Ascending aorta (tissue), 2 donors: Measurements from ENCODE around the gene SAG. TPM values are rescaled to one million over a fixed set of nuclear protein-coding genes. Genes with fewer than 3 reads are reported as not detected.

Experiments
- DNase-seq, 2 donors: peaks; one replicate each; pipeline ENCODE4 v3.0.0-alpha.2; 2019; ENCODE audit warnings: low spot score in 2 of 2
- H3K27ac ChIP-seq, 2 donors: fragments of 200-600 bp; sonication (generic); one replicate each; pipeline ENCODE4 v1.5.1; 2016 to 2017; ENCODE audit warnings: mild to moderate bottlenecking in 1 of 2
- H3K27me3 ChIP-seq: fragments of 200-600 bp; sonication (generic); one replicate; pipeline ENCODE4 v1.5.1; 2017
- H3K36me3 ChIP-seq, 2 donors: fragments of 200-600 bp; sonication (generic); one replicate each; pipeline ENCODE4 v1.5.1; 2016
- H3K4me1 ChIP-seq, 2 donors: fragments of 200-600 bp; sonication (generic); one replicate each; pipeline ENCODE4 v1.5.1; 2016 to 2017; ENCODE audit warnings: mild to moderate bottlenecking in 1 of 2
- H3K4me3 ChIP-seq, 2 donors: fragments of 200-600 bp; sonication (generic); one replicate each; pipeline ENCODE4 v1.5.1; 2016 to 2017; ENCODE audit warnings: mild to moderate bottlenecking in 1 of 2
- H3K9me3 ChIP-seq, 2 donors: fragments of 200-600 bp; sonication (generic); one replicate each; pipeline ENCODE4 v1.5.1; 2016
- CTCF ChIP-seq, 3 experiments: fragments of 200-600 bp in 2 of 3; fragments of 450-650 bp in 1 of 3; sonication (generic) in 2 of 3; IDR thresholded peaks; one replicate each; pipeline ENCODE4 v1.5.1; 2016 to 2019; ENCODE audit warnings: antibody characterized with exemption in 3 of 3, mild to moderate bottlenecking in 1 of 3, moderate library complexity in 1 of 3
- intact Hi-C: fragments of 100-400 bp; cut with DNase I; formaldehyde crosslinking; loops from one replicate; pipeline ENCODE4 v1.15.1; 2023
- total RNA-seq: library from RNA; depleted of rRNA; stranded (reverse); fragments of >200 nt; gene quantifications from one replicate; pipeline ENCODE4 v1.1.0, GENCODE V29; 2016

SAG gene
- total RNA-seq, 1 donor from 2014 or later, result not detected

GRCh38 chr2:233320470-233320869 lies 12.9 kb downstream of the SAG start:
- no peak for DNase-seq
- Histone ChIP-seq H3K9me3 (no peaks in the 10 kb centered on the region), H3K36me3 (no peaks in the 10 kb centered on the region), H3K4me3 (no peak overlapping the region), H3K27me3 (no peaks in the 10 kb centered on the region), H3K4me1 (no peaks in the 10 kb centered on the region), H3K27ac (no peak overlapping the region)
- TF ChIP-seq CTCF (IDR thresholded peaks at IDR 0.05), result no peak
- intact Hi-C loops, result no loop called here

GRCh38 chr2:233321166-233321565 lies 13.6 kb downstream of the SAG start:
- TF ChIP-seq CTCF (IDR thresholded peaks at IDR 0.05), result no peak
- intact Hi-C loops, result no loop called here
- H3K4me1 ChIP-seq, result no peaks in the 10 kb centered on the region
- no peaks in the 10 kb centered on the region for H3K9me3 ChIP-seq
- H3K36me3 ChIP-seq, result no peaks in the 10 kb centered on the region
- DNase-seq, result no peak
- no peak overlapping the region for H3K27ac ChIP-seq
- no peak overlapping the region for H3K4me3 ChIP-seq
- H3K27me3 ChIP-seq, result no peaks in the 10 kb centered on the region

GRCh38 chr2:233323851-233324250 lies 16.2 kb downstream of the SAG start:
- no peaks in the 10 kb centered on the region for H3K36me3 ChIP-seq
- DNase-seq, result no peak
- intact Hi-C loops, result no loop called here
- no peak overlapping the region for H3K4me3 ChIP-seq
- TF ChIP-seq CTCF (IDR thresholded peaks at IDR 0.05), result no peak
- H3K4me1 ChIP-seq, result no peaks in the 10 kb centered on the region
- H3K27me3 ChIP-seq, result no peaks in the 10 kb centered on the region
- H3K27ac ChIP-seq, result no peak overlapping the region
- H3K9me3 ChIP-seq, result no peaks in the 10 kb centered on the region

- H3K4me1 ChIP-seq, result no peaks in the 10 kb centered on the region
- H3K4me3 ChIP-seq, result no peak overlapping the region
- DNase-seq, result no peak
- no peak for TF ChIP-seq CTCF (IDR thresholded peaks at IDR 0.05)
- intact Hi-C loops, result no loop called here
- H3K27me3 ChIP-seq, result no peaks in the 10 kb centered on the region
- no peaks in the 10 kb centered on the region for H3K9me3 ChIP-seq
- no peaks in the 10 kb centered on the region for H3K36me3 ChIP-seq
- no peak overlapping the region for H3K27ac ChIP-seq
Observed at GRCh38 chr2:233325256-233325655, 17.6 kb downstream of the SAG start.

GRCh38 chr2:233325814-233326213 lies 18.2 kb downstream of the SAG start:
- no peaks in the 10 kb centered on the region for H3K4me1 ChIP-seq
- TF ChIP-seq CTCF (IDR thresholded peaks at IDR 0.05), result no peak
- no peak overlapping the region for H3K4me3 ChIP-seq
- H3K27me3 ChIP-seq, result no peaks in the 10 kb centered on the region
- no peak for DNase-seq
- H3K27ac ChIP-seq, result no peak overlapping the region
- no peaks in the 10 kb centered on the region for H3K36me3 ChIP-seq
- intact Hi-C loops, result no loop called here
- H3K9me3 ChIP-seq, result no peaks in the 10 kb centered on the region

- Histone ChIP-seq H3K27ac (no peak overlapping the region), H3K9me3 (no peaks in the 10 kb centered on the region), H3K4me3 (no peak overlapping the region), H3K27me3 (no peaks in the 10 kb centered on the region), H3K4me1 (no peaks in the 10 kb centered on the region), H3K36me3 (no peaks in the 10 kb centered on the region)
- no peak for TF ChIP-seq CTCF (IDR thresholded peaks at IDR 0.05)
- no peak for DNase-seq
- intact Hi-C loops, result no loop called here
Observed at GRCh38 chr2:233326500-233326899, 18.9 kb downstream of the SAG start.
